ENCODE measurements around the gene LENG1.

Gene LENG1

GRCh38 chr19:54106716-54107115, 52.8 kb downstream of the LENG1 start:
- DNase-seq: no peak

- DNase-seq: no peak
Observed at GRCh38 chr19:54105796-54106195, 53.7 kb downstream of the LENG1 start.
